NCI-H1694 treated with DMSO at 0.1 percent for 48 hours (cell line): ENCODE measurements around the gene NR2F1.
A peak's percentile ranks its signal among the peaks of the same experiment; 100 is the strongest.

Experiments used
- DNase-seq: peaks from one replicate; lab custom pipeline; 2025; lab: John Stamatoyannopoulos, UW

Gene NR2F1

GRCh38 chr5:93591323-93591945, 8.4 kb downstream of the NR2F1 start:
- DNase-seq: no peak

DNA sequence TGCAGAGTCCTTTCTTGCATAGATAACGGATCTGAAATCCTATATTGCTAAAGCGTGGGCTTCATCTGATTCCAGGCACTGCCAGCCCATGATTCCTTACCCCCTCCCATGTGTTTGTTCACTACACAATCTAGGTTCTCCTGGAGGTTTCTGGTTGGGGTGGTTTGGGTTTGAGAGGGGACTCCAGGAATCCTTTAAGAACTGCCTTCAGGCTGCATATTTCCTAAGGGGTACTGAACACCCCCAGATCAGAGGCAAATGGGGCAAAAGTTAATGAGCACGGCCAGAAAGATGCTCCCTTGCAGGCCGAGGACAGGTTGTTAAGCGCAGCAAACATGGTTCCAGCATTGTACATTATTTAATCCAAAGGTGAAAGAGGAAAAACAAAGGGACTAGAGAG, 9.9 kb downstream of the NR2F1 start:
- no peak for DNase-seq

DNA sequence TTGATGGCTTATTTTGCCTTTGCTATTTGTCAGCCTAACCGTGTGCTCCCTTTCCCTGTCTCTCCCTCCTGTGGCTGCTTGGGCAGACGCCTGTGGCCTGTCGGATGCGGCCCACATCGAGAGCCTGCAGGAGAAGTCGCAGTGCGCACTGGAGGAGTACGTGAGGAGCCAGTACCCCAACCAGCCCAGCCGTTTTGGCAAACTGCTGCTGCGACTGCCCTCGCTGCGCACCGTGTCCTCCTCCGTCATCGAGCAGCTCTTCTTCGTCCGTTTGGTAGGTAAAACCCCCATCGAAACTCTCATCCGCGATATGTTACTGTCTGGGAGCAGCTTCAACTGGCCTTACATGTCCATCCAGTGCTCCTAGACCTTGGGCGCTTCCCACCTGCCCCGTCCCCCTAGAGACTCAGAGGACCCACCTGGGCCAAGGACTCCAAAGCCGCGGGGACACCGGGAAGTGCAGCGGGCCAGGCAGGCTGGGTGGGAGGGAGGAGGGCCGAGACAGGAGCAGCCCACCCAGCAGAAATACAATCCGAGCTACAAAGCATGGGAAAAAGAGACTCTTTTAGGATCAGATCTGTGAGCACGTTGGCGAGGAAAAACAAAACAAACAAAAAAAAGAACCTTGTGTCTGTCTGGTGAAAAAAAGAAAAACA, 10.6 kb downstream of the NR2F1 start:
- no peak for DNase-seq

DNA sequence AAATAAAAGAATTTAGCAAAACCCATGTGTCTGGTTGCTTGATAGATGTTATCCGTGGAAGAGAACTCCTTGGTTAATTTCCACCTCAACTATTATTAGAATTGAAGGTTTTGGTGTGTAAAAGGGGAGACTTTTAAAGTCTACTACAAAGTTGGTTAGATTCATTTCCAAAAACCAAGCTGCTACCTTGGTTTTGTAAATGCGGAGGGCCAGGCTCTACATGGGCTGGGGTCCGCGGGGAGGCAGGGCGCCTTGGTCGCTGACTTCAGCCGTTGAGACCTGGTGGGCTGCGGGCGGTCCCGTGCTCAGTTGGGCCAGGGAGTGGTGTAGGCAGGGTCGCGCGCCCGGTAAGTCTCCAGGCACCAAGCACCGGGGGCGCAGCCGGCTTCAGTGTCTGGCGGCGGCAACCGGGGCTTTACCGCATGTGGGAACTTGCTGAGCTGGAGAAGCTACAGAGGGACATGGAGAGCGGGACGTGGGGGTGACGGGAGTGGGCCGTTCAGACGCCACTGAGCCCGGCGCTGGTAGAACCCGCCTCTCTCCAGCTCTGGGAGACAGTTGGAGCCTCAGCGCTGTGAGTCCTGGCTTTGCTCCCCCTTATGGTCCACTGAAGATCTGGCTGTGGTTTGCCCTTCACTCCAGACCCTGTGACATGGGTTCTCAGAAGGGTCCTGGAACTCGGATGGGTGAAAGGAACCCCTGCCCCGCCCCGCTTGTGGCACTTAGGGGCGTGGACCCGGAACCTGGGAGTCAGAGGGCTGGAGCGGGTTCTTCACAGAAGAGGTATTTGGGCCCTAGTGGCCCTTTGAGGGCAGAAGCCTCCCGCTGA, 11.8 kb downstream of the NR2F1 start:
- DNase-seq: no peak

GRCh38 chr5:93595420-93596147, 12.6 kb downstream of the NR2F1 start:
- no peak for DNase-seq

DNA sequence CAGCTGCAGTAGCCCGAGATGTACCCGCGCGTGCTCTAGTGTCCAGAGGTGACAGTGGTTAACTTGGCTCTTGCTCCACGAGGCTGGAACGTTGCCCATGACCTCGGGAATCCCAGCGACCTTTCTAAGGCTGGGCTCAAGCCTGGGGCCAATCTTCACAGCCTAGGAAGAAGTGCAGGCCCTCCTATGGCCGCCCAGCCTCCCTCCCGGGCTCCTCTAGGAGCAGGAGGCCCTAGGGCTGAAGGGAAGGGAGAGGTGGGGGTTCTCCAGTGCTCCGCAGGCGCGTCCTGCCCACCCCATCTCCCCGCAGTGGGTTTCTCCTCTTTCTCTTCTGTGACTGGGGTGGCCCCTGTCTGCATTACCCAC, 13.3 kb downstream of the NR2F1 start:
- DNase-seq: no peak

GRCh38 chr5:93596676-93597490, 13.9 kb downstream of the NR2F1 start:
- DNase-seq: no peak

- DNase-seq: no peak
Measured at GRCh38 chr5:93598091-93599000, 15.3 kb downstream of the NR2F1 start.

DNA sequence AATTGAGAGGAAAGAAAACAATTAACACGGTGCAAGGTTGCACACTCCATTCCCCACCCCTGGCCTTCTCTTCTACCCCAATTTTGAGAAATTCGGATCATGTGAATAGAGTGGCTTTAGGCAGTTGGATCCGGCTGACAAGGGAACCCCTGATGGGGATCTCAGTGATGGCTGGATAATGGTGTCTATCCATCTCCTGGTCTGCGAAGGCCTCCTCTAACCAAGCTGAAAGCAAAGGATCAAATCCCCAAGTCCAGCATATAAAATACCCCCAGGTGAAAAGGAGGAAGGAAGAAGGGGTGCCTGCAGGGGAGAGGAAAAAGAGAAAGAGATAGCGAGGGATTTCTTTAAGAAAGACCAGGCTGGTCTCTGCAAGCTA, 16.0 kb downstream of the NR2F1 start:
- no peak for DNase-seq

- DNase-seq: no peak
Measured at GRCh38 chr5:93599399-93600120, 16.5 kb downstream of the NR2F1 start.

- DNase-seq: no peak
Measured at GRCh38 chr5:93600409-93601070, 17.5 kb downstream of the NR2F1 start.

GRCh38 chr5:93601071-93601801, 18.2 kb downstream of the NR2F1 start:
- no peak for DNase-seq

- DNase-seq: peak; percentile 74
Measured at GRCh38 chr5:93601802-93602155, 18.8 kb downstream of the NR2F1 start.

GRCh38 chr5:93602241-93603077, 19.4 kb downstream of the NR2F1 start:
- DNase-seq: peak; percentile 69

- peak; percentile 47 for DNase-seq
Measured at GRCh38 chr5:93603078-93603792, 20.2 kb downstream of the NR2F1 start.

DNA sequence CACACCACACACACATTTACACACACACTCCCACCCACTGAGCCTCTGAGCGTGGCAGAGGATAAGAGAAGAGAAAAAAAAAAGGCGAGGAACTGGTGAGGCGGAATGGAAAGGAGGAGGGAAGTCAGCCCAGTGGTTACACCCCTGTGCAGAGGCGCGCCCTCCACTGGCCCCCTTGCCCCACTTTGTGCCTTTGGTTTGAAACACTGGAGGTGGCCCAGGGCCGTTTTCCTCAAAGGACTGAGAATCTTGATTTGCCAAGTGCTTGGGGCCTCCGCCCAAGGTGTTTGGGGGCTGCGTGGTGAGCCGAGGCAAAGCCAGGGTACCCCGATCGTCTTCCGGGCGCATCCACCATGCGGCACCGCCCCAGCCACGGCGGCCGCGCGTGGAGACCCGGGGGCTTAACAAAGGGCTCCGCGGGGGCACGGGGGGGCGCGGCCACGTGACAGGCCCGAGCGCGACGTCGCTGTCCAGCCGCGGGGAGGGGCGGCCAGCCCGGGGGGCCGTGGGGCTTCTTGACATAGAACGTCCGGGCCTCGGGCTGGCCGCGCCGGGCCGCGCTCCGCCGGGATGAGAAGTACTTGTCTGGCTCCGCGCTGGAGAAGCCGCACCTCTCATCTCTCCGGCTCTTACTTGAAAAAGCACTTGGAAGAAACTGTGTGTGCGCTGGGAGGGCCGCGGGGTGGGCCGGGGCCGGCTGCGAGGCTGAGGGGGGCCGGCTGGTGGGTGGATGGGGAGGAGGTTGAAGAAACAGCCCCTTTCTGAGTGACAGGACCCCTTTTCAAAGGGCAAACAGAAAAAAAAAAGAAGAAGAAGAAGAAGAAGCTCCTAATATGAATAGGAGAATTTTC, 21.0 kb downstream of the NR2F1 start:
- peak; percentile 43 for DNase-seq
